PC-9 (cell line): ENCODE data around the gene RBMS3. TPM values are rescaled to one million over a fixed set of nuclear protein-coding genes. Genes with fewer than 3 reads are reported as not detected.

ENCODE experiments used
- BruUV-seq: library from RNA; stranded (reverse); fragments of 400-500 nt; replicated peaks from 2 replicates; lab custom pipeline; 2021; lab: Mats Ljungman, UMichigan
- CTCF ChIA-PET: fragments of 300-600 bp; sonication (Branson Sonifier 250); formaldehyde crosslinking; loops from one replicate; lab custom pipeline; 2022; ENCODE audit warnings: antibody characterized with exemption; lab: Charles Lee
- POLR2A ChIA-PET: fragments of 300-600 bp; sonication (Branson Sonifier 250); formaldehyde crosslinking; loops from one replicate; lab custom pipeline; 2022; ENCODE audit warnings: antibody characterized with exemption; ENCODE audit not compliant: unreplicated experiment; lab: Charles Lee
- DNase-seq, 2 experiments: peaks; one replicate each; pipeline versions ENCODE4 v3.0.0 to v3.0.0-alpha.2; 2015 to 2022; ENCODE audit warnings: mixed read lengths in 1 of 2
- H2AFZ ChIP-seq: fragments of 200-600 bp; sonication (generic); 2 replicates; pipeline ENCODE4 v1.8.1; 2017; ENCODE audit warnings: antibody characterized with exemption
- H3F3A ChIP-seq: fragments of 200-600 bp; sonication (generic); 2 replicates; pipeline ENCODE4 v1.8.1; 2017; ENCODE audit warnings: antibody characterized with exemption, mild to moderate bottlenecking, low read depth; ENCODE audit not compliant: insufficient read depth
- H3K27ac ChIP-seq: fragments of 200-600 bp; sonication (generic); 2 replicates; pipeline ENCODE4 v1.6.1; 2016; ENCODE audit warnings: mixed run types
- H3K27me3 ChIP-seq: fragments of 200-600 bp; sonication (generic); 2 replicates; pipeline ENCODE4 v1.6.1; 2016; ENCODE audit warnings: low read depth, mixed run types; ENCODE audit not compliant: insufficient read depth
- H3K36me3 ChIP-seq: fragments of 200-600 bp; sonication (generic); 2 replicates; pipeline ENCODE4 v1.6.1; 2016; ENCODE audit warnings: low read depth, mixed run types
- H3K4me1 ChIP-seq: fragments of 200-600 bp; sonication (generic); replicated peaks from 2 replicates; pipeline ENCODE4 v1.6.1; 2016; ENCODE audit warnings: mixed run types; ENCODE audit not compliant: insufficient read depth
- H3K4me2 ChIP-seq: fragments of 200-600 bp; sonication (generic); 2 replicates; pipeline ENCODE4 v1.6.1; 2017; ENCODE audit warnings: mixed run types
- H3K4me3 ChIP-seq: fragments of 200-600 bp; sonication (generic); 2 replicates; pipeline ENCODE4 v1.6.1; 2016; ENCODE audit warnings: mixed run types
- H3K79me2 ChIP-seq: fragments of 200-600 bp; sonication (generic); 2 replicates; pipeline ENCODE4 v1.6.1; 2017; ENCODE audit warnings: low read depth, mixed run types
- H3K9me2 ChIP-seq: fragments of 200-600 bp; sonication (generic); 2 replicates; pipeline ENCODE4 v1.8.1; 2017; ENCODE audit warnings: mild to moderate bottlenecking; ENCODE audit not compliant: insufficient read depth
- H3K9me3 ChIP-seq: fragments of 200-600 bp; sonication (generic); 2 replicates; pipeline ENCODE4 v1.8.1; 2016; ENCODE audit warnings: low read depth; ENCODE audit not compliant: insufficient read depth
- H4K20me1 ChIP-seq: fragments of 200-600 bp; sonication (generic); 2 replicates; pipeline ENCODE4 v1.8.1; 2017; ENCODE audit not compliant: insufficient read depth
- EZH2 ChIP-seq: fragments of 200-600 bp; sonication (generic); IDR thresholded peaks from 2 replicates; pipeline ENCODE4 v1.8.0; 2017; ENCODE audit warnings: antibody characterized with exemption, low read depth
- intact Hi-C: fragments of 100-400 bp; cut with micrococcal nuclease; formaldehyde crosslinking; loops from one replicate; pipeline ENCODE4 v1.10.0; 2022; ENCODE audit not compliant: unreplicated experiment
- total RNA-seq: library from RNA; stranded (reverse); gene quantifications from 2 replicates; pipeline ENCODE4 v1.2.3, GENCODE V29; 2021
- TF ChIP-seq, protein P1 (sequence below): fragments of 200-600 bp; sonication (generic); conservative IDR thresholded peaks from 2 replicates; pipeline ENCODE4 v1.6.1; 2017; ENCODE audit warnings: mixed run types, antibody characterized with exemption, mild to moderate bottlenecking, moderate library complexity

RBMS3 gene
- total RNA-seq, 1 experiment from 2014 or later = 3.5 TPM

DNA sequence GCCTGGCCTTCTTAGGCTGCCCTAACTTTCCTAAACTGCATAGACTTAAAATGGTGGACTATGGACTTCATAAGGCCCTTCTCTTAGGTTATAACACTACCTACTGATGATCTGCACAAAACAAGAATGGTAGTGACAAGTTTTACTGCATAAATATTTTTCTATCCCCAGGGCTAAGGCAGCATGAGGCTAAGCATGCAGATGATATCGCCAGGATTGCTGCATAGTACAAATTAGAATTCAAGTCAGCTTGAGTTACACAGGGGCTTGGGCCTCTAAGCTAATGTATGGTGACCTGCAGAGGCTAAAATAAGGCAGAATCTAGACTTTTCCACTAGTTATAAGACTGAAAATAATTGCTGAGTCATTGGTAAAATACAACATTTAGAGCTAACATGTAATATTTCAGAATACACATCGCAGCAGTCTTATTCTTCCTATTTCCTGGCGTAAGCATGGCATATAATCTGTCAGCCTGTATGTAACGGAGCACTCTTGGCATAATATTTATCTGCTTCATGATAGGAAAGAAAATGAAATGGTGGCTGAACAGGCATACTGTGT is 15.3 kb upstream of the RBMS3 start:
- intact Hi-C loops = no loop called here
- no TSS peak for BruUV-seq
- H3K79me2 ChIP-seq = no peaks in the 10 kb centered on the region
- H3K4me3 ChIP-seq = no peak overlapping the region
- CTCF ChIA-PET = no interaction called here
- H3K27ac ChIP-seq = no peak overlapping the region
- H4K20me1 ChIP-seq = no peaks in the 10 kb centered on the region
- H3K4me1 ChIP-seq = no peaks in the 10 kb centered on the region
- no peaks in the 10 kb centered on the region for H3K9me2 ChIP-seq
- no peak for DNase-seq
- no peak overlapping the region for H3K4me2 ChIP-seq
- H3K36me3 ChIP-seq = no peaks in the 10 kb centered on the region
- H3K9me3 ChIP-seq = no peaks in the 10 kb centered on the region
- TF ChIP-seq, protein P1, sequence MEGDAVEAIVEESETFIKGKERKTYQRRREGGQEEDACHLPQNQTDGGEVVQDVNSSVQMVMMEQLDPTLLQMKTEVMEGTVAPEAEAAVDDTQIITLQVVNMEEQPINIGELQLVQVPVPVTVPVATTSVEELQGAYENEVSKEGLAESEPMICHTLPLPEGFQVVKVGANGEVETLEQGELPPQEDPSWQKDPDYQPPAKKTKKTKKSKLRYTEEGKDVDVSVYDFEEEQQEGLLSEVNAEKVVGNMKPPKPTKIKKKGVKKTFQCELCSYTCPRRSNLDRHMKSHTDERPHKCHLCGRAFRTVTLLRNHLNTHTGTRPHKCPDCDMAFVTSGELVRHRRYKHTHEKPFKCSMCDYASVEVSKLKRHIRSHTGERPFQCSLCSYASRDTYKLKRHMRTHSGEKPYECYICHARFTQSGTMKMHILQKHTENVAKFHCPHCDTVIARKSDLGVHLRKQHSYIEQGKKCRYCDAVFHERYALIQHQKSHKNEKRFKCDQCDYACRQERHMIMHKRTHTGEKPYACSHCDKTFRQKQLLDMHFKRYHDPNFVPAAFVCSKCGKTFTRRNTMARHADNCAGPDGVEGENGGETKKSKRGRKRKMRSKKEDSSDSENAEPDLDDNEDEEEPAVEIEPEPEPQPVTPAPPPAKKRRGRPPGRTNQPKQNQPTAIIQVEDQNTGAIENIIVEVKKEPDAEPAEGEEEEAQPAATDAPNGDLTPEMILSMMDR = no peak
- no peak for TF ChIP-seq EZH2
- H2AFZ ChIP-seq = no peak overlapping the region
- no peaks in the 10 kb centered on the region for H3K27me3 ChIP-seq
- H3F3A ChIP-seq = no peaks in the 10 kb centered on the region
- POLR2A ChIA-PET = no interaction called here

DNA sequence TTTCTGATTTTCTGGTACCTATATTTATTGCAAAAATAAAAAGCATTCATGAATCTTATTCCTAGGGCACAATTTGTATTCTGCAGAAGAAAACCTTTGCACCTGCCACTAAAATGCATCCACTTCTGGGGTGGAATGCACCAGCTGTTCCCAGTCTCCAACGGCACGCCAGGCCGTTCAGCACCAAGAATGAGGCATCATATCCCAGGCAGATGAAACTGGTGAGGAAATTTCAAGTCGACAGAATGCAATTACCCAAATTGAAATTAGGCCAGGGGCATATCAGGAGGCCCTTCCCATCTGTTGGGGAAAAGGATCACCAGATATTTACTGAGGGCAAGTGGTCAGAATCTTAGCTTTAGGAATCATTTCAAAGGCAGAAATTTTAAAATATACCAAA is 13.6 kb upstream of the RBMS3 start:
- ChIA-PET CTCF (interaction anchor here (0.6 kb wide), 1 partner anchor 13 kb away, joined by 3 read pairs; no protein-coding TSS in a partner anchor), POLR2A (no interaction called here)
- H3K4me2 ChIP-seq = no peak overlapping the region
- no peak overlapping the region for H3K27ac ChIP-seq
- no TSS peak for BruUV-seq
- no peaks in the 10 kb centered on the region for H3K9me2 ChIP-seq
- H3K4me3 ChIP-seq = no peak overlapping the region
- intact Hi-C loops = no loop called here
- TF ChIP-seq, protein P1 = no peak
- no peak for TF ChIP-seq EZH2
- H3K79me2 ChIP-seq = no peaks in the 10 kb centered on the region
- H3K27me3 ChIP-seq = no peaks in the 10 kb centered on the region
- no peaks in the 10 kb centered on the region for H3K36me3 ChIP-seq
- H4K20me1 ChIP-seq = no peaks in the 10 kb centered on the region
- H2AFZ ChIP-seq = no peak overlapping the region
- no peaks in the 10 kb centered on the region for H3K4me1 ChIP-seq
- no peaks in the 10 kb centered on the region for H3F3A ChIP-seq
- H3K9me3 ChIP-seq = no peaks in the 10 kb centered on the region
- DNase-seq = no peak

DNA sequence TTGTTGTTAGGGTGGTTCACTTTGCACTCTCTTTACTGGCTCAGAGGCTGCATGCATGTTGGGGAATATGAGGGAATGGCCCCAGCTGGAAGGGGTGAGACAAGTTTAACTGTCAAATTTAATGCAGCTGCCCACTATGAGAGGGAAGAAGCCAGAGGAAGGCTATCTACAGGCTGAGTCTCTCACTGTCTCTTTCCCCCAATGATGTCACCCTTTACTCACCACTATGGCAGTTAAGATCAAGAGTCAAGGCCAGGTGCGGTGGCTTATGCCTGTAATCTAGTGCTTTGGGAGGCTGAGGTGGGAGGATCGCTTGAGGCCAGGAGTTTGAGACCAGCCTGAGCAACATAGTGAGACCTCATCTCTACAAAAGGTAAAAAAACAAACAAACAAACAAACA is 12.2 kb upstream of the RBMS3 start:
- DNase-seq = no peak
- POLR2A ChIA-PET = no interaction called here

More for the DNA sequence above, 12.2 kb upstream of the RBMS3 start:
- intact Hi-C loops = no loop called here
- H4K20me1 ChIP-seq = no peaks in the 10 kb centered on the region
- H3K4me1 ChIP-seq = no peaks in the 10 kb centered on the region
- no peaks in the 10 kb centered on the region for H3K27me3 ChIP-seq
- H3K4me3 ChIP-seq = no peak overlapping the region
- H3K9me3 ChIP-seq = no peaks in the 10 kb centered on the region
- CTCF ChIA-PET = no interaction called here
- TF ChIP-seq, protein P1 = no peak
- no peak for TF ChIP-seq EZH2
- no peaks in the 10 kb centered on the region for H3K79me2 ChIP-seq
- no TSS peak for BruUV-seq
- H3K4me2 ChIP-seq = no peak overlapping the region
- H3K36me3 ChIP-seq = no peaks in the 10 kb centered on the region
- H3F3A ChIP-seq = no peaks in the 10 kb centered on the region
- no peaks in the 10 kb centered on the region for H3K9me2 ChIP-seq
- H3K27ac ChIP-seq = no peak overlapping the region
- H2AFZ ChIP-seq = no peak overlapping the region
